ENCODE measurements around the gene GLI3. TPM values are rescaled to one million over a fixed set of nuclear protein-coding genes. Genes with fewer than 3 reads are reported as not detected.

GLI3 gene
- total and polyA plus RNA-seq, 11 donors = 0.50 to 14.4 (median 5.7) TPM

- ATAC-seq (peak; percentile 7 to 48 (median 32)), DNase-seq (no peak)
- H3K4me3 ChIP-seq = no peak overlapping the region
- H3K9me3 ChIP-seq = no peaks in the 10 kb centered on the region
- no peaks in the 10 kb centered on the region for H3K36me3 ChIP-seq
- TF ChIP-seq POLR2A (IDR thresholded peaks at IDR 0.05) (no peak), CTCF (IDR thresholded peaks at IDR 0.05) (no peak)
- intact Hi-C loops (cut with DNase I) = loop anchor here in 1 of 10 donors (10.0 kb wide), 1 partner anchor 111 kb away; no protein-coding TSS in a partner anchor
- peaks cover 0 to 26% (median 19%) of the 10 kb centered on the region in 12 donors for H3K4me1 ChIP-seq
- no peaks in the 10 kb centered on the region for H3K27me3 ChIP-seq
- 68 to 73% (median 70%) methylated on average over 8 of the region's 8 CpGs for WGBS, 4 donors
- peak overlapping the region in 7 of 12 donors; percentile 22 to 76 (median 34) for H3K27ac ChIP-seq
Observed at GRCh38 chr7:42096268-42096667, 140.7 kb downstream of the GLI3 start.

- DNase-seq (no peak), ATAC-seq (no peak)
- Histone ChIP-seq H3K27ac (peak overlapping the region in 2 of 12 donors; percentile 70 to 76), H3K4me1 (peaks cover 0 to 26% (median 19%) of the 10 kb centered on the region in 12 donors), H3K36me3 (no peaks in the 10 kb centered on the region), H3K27me3 (no peaks in the 10 kb centered on the region), H3K4me3 (no peak overlapping the region), H3K9me3 (no peaks in the 10 kb centered on the region)
- WGBS, 4 donors = 74 to 84% (median 78%) methylated on average over 7 of the region's 7 CpGs
- intact Hi-C loops (cut with DNase I) = loop anchor here in 1 of 10 donors (10.0 kb wide), 1 partner anchor 111 kb away; no protein-coding TSS in a partner anchor
- no peak for TF ChIP-seq CTCF (IDR thresholded peaks at IDR 0.05)
- TF ChIP-seq POLR2A (IDR thresholded peaks at IDR 0.05) = no peak
Observed at GRCh38 chr7:42095791-42096190, 141.2 kb downstream of the GLI3 start.

- no peaks in the 10 kb centered on the region for H3K9me3 ChIP-seq
- H3K27me3 ChIP-seq = no peaks in the 10 kb centered on the region
- 92 to 100% (median 94%) methylated on average over 2 of the region's 2 CpGs for WGBS, 4 donors
- no peaks in the 10 kb centered on the region for H3K36me3 ChIP-seq
- peaks cover 0 to 26% (median 19%) of the 10 kb centered on the region in 12 donors for H3K4me1 ChIP-seq
- intact Hi-C loops (cut with DNase I) = loop anchor here in 1 of 10 donors (10.0 kb wide), 1 partner anchor 109 kb away; no protein-coding TSS in a partner anchor
- DNase-seq = no peak
- no peak overlapping the region for H3K27ac ChIP-seq
- H3K4me3 ChIP-seq = no peak overlapping the region
- no peak for ATAC-seq
- TF ChIP-seq CTCF (IDR thresholded peaks at IDR 0.05) (no peak), POLR2A (IDR thresholded peaks at IDR 0.05) (no peak)
Observed at GRCh38 chr7:42093349-42093905, 143.6 kb downstream of the GLI3 start.

GRCh38 chr7:42091461-42092291, 145.3 kb downstream of the GLI3 start:
- H3K27me3 ChIP-seq = no peaks in the 10 kb centered on the region
- no peaks in the 10 kb centered on the region for H3K9me3 ChIP-seq
- H3K27ac ChIP-seq = peak overlapping the region in 1 of 12 donors; percentile 65
- H3K36me3 ChIP-seq = no peaks in the 10 kb centered on the region
- TF ChIP-seq CTCF (IDR thresholded peaks at IDR 0.05) (no peak), POLR2A (IDR thresholded peaks at IDR 0.05) (no peak)
- no peak overlapping the region for H3K4me3 ChIP-seq
- intact Hi-C loops (cut with DNase I) = loop anchor here in 1 of 10 donors (10.0 kb wide), 1 partner anchor 107 kb away; no protein-coding TSS in a partner anchor
- DNase-seq (no peak), ATAC-seq (no peak)
- peaks cover 0 to 11% (median 6%) of the 10 kb centered on the region in 12 donors for H3K4me1 ChIP-seq
- 73 to 79% (median 77%) methylated on average over 24 of the region's 24 CpGs for WGBS, 4 donors

Measured in heart left ventricle (tissue), 16 donors.